GM23248 (cell line): ENCODE results near the gene HAPSTR1.

Experiments used
- EZH2 ChIP-seq: fragments of 200-600 bp; sonication (generic); IDR thresholded peaks from 2 replicates; pipeline ENCODE4 v1.6.1; 2018; ENCODE audit warnings: antibody characterized with exemption, mild to moderate bottlenecking; ENCODE audit not compliant: insufficient read depth, poor library complexity, severe bottlenecking
- EZH2phosphoT487 ChIP-seq: fragments of 200-600 bp; sonication (generic); IDR thresholded peaks from 2 replicates; pipeline ENCODE4 v1.6.1; 2018; ENCODE audit warnings: antibody characterized with exemption, moderate library complexity, mild to moderate bottlenecking, low read depth; ENCODE audit not compliant: insufficient read depth

DNA sequence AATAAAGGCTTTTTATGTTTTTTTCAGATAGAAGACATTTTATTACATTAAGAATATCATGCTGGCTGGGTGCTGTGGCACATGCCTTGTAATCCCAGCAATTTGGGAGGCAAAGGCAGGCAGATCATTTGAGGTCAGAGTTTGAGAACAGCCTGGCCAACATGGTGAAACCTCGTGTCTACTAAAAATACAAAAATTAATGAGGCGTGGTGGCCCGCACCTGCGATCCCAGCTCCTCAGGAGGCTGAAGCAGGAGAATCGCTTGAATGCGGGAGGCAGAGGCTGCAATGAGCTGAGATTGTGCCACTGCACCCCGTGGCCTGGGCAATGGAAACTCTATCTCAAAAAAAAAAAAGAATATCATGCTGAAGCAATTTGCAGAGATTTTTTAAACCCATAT is 29.1 kb upstream of the HAPSTR1 start:
- TF ChIP-seq EZH2 (no peak), EZH2phosphoT487 (no peak)
